Fibroblast of mammary gland (primary cell): ENCODE measurements around the gene EDA2R.

Experiments used
- DNase-seq: peaks from one replicate; pipeline ENCODE4 v3.0.0-alpha.2; 2010; ENCODE audit warnings: low read depth
- H3K4me3 ChIP-seq: 2 replicates; pipeline ENCODE4 v1.5.1; 2011; ENCODE audit warnings: low read depth, mild to moderate bottlenecking, low read length, moderate library complexity; ENCODE audit not compliant: control insufficient read depth
- CTCF ChIP-seq: conservative IDR thresholded peaks from 2 replicates; pipeline ENCODE4 v1.5.1; 2011; ENCODE audit warnings: low read depth, low read length, inconsistent platforms; ENCODE audit not compliant: control insufficient read depth, insufficient read depth

The EDA2R gene

DNA sequence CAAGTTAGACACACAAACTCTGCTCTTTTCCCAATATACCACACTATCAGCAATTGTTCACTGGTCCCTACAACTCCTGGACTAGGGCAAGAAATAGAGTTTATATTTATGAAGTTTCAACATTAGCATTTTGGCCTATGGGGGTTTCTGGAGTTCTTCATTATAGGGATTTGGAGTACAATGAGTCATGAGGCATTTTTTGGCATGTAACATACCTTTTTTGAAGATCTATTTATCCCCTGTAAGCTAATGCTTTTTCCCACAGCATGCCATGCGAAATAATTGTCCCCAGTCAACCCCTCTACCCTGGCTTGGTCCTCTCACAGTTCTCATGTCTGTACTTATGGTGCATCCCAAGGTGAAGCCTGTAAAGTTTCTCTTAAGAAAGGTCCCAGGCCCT, 36.7 kb upstream of the EDA2R start:
- peak; percentile 64 for DNase-seq
- TF ChIP-seq CTCF, result no peak
- H3K4me3 ChIP-seq, result no peak overlapping the region

DNA sequence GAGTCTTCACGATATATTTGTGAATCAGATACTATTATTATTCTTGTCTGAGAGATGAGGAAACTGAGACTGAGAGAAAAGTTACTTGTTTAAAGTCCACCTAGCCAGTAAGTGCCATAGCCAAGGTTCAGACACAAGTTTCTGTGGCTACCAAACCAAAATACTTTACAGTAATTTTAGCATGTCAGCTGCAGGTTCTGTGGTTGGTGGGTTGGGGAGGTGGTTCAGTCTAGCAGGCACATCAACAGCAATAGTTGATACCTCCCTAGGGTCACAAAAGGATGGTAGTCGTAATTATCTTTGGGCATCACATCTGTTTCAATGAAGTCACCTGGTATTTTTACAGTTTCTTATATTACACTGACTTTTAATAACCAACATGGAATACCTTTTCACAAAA, 35.6 kb upstream of the EDA2R start:
- TF ChIP-seq CTCF, result no peak
- H3K4me3 ChIP-seq, result no peak overlapping the region
- DNase-seq, result no peak

- DNase-seq, result peak; percentile 40
- H3K4me3 ChIP-seq, result no peak overlapping the region
- no peak for TF ChIP-seq CTCF
These were observed 33.2 kb upstream of the EDA2R start for GRCh38 chrX:66672106-66672505.

- DNase-seq, result peak; percentile 8
- TF ChIP-seq CTCF, result no peak
- no peak overlapping the region for H3K4me3 ChIP-seq
These were observed 15.5 kb upstream of the EDA2R start for GRCh38 chrX:66654411-66654810.

DNA sequence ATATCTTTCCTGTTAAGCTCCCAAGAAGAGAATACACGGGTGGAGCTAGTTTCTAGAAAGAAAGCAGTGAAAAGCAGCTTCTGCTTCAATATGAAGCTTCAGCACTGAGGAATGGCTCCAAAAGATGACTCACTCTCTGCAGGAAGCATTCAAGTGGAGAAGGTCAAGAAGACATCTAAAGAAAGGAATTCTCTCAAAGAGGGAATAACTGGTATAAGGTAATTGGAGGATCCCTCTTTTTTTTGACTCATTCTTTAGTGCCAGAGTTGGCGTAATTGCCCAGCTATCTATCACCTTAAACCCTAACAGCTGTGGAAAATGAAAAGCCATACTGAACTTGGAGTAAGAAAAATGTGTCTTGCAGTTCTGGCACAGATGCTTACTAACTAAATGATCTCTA, 3.5 kb downstream of the EDA2R start:
- no peak for TF ChIP-seq CTCF
- peak; percentile 89 for DNase-seq
- peak overlapping the region; percentile 23 for H3K4me3 ChIP-seq

DNA sequence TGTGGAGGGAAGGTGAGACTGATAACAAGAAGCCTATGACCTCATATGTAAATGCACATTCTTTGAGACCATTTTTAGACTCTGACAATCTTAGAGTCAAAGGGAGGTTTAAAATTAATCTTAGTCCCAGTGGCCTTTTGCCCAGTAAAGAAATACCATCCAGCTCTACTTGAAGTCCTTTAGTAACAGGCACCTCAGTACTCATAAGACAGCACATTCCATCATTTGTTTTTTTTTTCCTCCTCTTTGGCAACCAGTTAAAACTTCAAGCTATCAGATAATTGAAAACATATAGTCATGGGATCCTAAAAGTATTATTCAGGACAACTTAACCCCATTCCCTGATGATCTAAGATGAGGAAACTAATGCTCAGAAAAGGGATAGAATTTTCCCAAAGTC, 4.6 kb downstream of the EDA2R start:
- no peak overlapping the region for H3K4me3 ChIP-seq
- no peak for TF ChIP-seq CTCF
- peak; percentile 78 for DNase-seq

DNA sequence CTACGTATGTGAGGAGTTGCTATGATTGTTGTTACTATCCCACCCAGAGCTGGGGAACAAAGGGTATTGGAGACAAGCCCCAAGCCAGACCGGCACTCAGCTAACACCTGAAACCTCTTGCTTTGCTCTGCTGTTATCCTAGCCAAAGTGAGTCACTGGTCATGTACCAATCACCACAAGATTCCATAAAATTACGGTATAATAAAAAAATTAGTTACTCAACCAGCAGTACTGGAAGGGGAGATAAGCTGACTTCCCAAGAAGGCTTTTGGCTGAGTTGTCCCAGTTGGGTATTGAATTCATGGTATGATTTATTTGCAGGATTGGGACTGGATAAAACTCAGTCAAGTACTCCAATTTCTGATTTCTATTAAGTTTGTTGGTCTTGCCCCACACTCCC, 5.3 kb downstream of the EDA2R start:
- no peak for TF ChIP-seq CTCF
- H3K4me3 ChIP-seq, result no peak overlapping the region
- peak; percentile 85 for DNase-seq
